Spinal cord (tissue), 10 donors: ENCODE measurements around the gene ADD3. TPM values are rescaled to one million over a fixed set of nuclear protein-coding genes. Genes with fewer than 3 reads are reported as not detected.

ENCODE experiments used
- DNase-seq, 6 donors: peaks; one replicate each; pipeline versions ENCODE4 v3.0.0 to v3.0.0-alpha.2; 2013 to 2015; ENCODE audit warnings: low spot score in 6 of 6, low read depth in 4 of 6
- H3K27ac ChIP-seq: one replicate; pipeline ENCODE4 v1.5.1; 2013; ENCODE audit warnings: low read depth, low read length, control low read depth
- H3K27me3 ChIP-seq: one replicate; pipeline ENCODE4 v1.6.1; 2013; ENCODE audit warnings: low read length; ENCODE audit not compliant: control insufficient read depth, insufficient read depth
- H3K36me3 ChIP-seq: one replicate; pipeline ENCODE4 v1.6.1; 2013; ENCODE audit warnings: low read length; ENCODE audit not compliant: control insufficient read depth, insufficient read depth
- H3K4me1 ChIP-seq: one replicate; pipeline ENCODE4 v1.6.1; 2013; ENCODE audit warnings: low read length; ENCODE audit not compliant: control insufficient read depth, insufficient read depth
- H3K4me3 ChIP-seq: one replicate; pipeline ENCODE4 v1.5.1; 2013; ENCODE audit warnings: low read depth, low read length, control low read depth
- H3K9me3 ChIP-seq: one replicate; pipeline ENCODE4 v1.6.1; 2013; ENCODE audit warnings: low read length; ENCODE audit not compliant: control insufficient read depth, insufficient read depth
- WGBS: methylation state at CpG from one replicate; pipeline ENCODE4 v1.1.5; 2013; ENCODE audit warnings: missing lambda C conversion rate; ENCODE audit not compliant: insufficient coverage; 5-methylcytosine and 5-hydroxymethylcytosine counted together
- polyA plus RNA-seq, 2 donors: library from polyadenylated mRNA; unstranded; fragments of 120-200 nt; gene quantifications; one replicate each; pipeline ENCODE4 v1.2.1, GENCODE V29; 2013; ENCODE audit not compliant: insufficient read length in 2 of 2
- total RNA-seq, 2 donors: library from RNA; depleted of rRNA in 1 of 2; stranded (reverse); fragments of 120-200 nt in 1 of 2; fragments of >200 nt in 1 of 2; gene quantifications; one replicate each; pipeline versions ENCODE4 v1.2.3 to v1.2.4, GENCODE V29; 2013 to 2014
- donor health status: healthy.

The ADD3 gene
- total and polyA plus RNA-seq, 4 donors = 193 to 557 (median 324) TPM

DNA sequence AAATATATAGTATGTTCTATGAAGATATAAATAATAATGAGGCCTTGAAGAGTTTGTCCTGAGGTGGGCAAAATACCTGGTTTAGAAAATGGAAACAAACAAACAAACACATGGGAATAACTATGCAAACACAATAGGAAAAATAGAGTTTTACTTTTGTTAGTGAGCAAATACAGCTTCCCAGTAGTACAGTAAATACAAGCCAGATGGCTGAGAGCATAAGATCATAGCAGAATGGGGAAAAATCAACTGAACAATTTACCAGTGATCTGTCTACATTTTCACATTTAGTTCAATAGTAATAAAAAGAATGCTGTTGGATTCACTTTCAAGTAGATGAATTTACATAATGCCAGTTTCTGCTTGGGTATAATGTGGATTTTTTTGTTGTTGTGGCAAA, 45.1 kb downstream of the ADD3 start:
- DNase-seq = peak in 1 of 6 donors; percentile 70
- Histone ChIP-seq H3K4me1 (peaks cover 3% of the 10 kb centered on the region), H3K27ac (no peak overlapping the region), H3K9me3 (peaks cover 6% of the 10 kb centered on the region), H3K27me3 (no peaks in the 10 kb centered on the region), H3K4me3 (no peak overlapping the region), H3K36me3 (no peaks in the 10 kb centered on the region)

DNA sequence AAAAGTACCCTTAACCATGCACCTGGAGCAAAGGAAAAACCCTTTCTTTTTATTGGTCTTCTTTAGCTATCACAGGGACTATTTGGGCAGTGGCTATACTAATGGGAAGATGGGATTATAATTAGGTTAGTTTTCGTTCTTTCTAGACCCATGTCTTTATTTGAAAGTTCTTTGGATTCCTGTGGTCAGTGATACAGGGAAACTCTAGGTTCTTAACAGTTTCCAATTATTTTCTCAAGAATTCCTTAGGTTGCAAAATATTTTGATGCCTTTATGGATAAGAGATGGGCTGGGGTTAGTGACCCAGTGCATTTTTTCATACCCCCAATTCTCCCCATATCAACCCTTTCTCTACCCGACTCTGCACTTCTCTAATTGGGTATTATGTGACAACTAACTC, 49.0 kb downstream of the ADD3 start:
- no peaks in the 10 kb centered on the region for H3K9me3 ChIP-seq
- H3K27ac ChIP-seq = no peak overlapping the region
- H3K36me3 ChIP-seq = no peaks in the 10 kb centered on the region
- H3K4me1 ChIP-seq = peaks cover 7% of the 10 kb centered on the region
- H3K4me3 ChIP-seq = no peak overlapping the region
- WGBS = no CpG with 5 or more reads among the region's 2 CpGs
- DNase-seq = no peak
- H3K27me3 ChIP-seq = no peaks in the 10 kb centered on the region

DNA sequence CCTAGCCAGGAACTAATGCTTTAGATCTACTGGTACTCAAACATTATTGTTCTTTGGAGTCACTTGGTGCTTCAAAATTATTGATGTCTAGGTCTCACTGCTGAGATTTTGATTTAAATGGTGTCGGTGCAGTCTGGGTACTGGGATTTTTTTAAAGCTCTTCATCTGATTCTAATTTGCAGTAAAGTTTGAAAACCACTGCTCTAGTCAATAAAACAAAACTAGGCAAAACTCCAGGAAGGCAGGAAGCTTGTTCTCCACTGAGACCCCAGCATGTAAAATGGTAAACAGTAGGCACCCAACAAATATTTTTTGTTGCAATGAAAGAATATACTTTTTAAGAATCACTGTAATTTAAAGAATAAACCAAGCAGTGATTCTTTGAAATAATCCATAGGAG, 49.7 kb downstream of the ADD3 start:
- DNase-seq = no peak
- Histone ChIP-seq H3K36me3 (no peaks in the 10 kb centered on the region), H3K27ac (no peak overlapping the region), H3K4me3 (no peak overlapping the region), H3K4me1 (peaks cover 4% of the 10 kb centered on the region), H3K9me3 (no peaks in the 10 kb centered on the region), H3K27me3 (no peaks in the 10 kb centered on the region)
- WGBS = no CpG with 5 or more reads among the region's 1 CpG

DNA sequence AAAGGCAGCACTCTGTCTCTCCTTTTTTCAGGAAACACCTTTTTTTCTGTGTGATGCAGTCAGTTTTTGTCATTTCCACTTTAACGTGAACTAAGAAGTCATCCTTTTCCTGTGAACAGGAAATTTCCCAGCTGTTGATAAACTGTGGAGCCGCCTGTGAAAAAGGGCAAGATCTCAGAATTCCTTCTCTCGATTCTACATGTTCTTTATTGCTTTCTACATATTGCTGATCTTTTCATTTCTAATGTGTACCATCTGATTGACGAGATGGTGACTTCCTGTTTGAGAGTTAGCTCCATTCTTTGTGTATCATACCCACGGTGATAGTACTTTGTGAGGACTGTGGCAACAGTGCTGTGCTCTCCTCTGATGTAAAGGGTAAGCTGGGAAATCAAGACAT, 50.4 kb downstream of the ADD3 start:
- Histone ChIP-seq H3K9me3 (no peaks in the 10 kb centered on the region), H3K36me3 (no peaks in the 10 kb centered on the region), H3K27me3 (no peaks in the 10 kb centered on the region), H3K4me1 (peaks cover 4% of the 10 kb centered on the region), H3K4me3 (no peak overlapping the region), H3K27ac (no peak overlapping the region)
- no peak for DNase-seq
- WGBS = 100% methylated on average over 1 of the region's 5 CpGs

DNA sequence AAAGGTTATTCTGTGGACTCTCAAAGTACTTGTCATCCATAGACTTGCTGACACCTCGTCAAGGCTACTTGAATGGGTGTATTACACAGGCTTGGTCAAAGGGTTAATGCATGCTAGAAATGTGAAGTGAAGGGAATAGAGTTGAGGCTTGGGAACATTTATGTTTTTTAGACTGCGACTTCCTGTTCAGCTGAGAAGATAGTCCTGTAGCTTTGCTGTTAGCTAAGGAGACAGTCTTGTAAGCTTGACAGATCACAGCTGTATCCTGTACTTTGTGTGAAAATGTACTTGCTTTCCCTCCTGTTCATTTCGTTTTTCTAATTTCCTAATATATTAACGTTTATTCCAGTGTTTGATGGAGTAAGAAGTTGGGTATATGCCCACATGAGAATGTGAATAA, 52.1 kb downstream of the ADD3 start:
- Histone ChIP-seq H3K4me1 (peaks cover 4% of the 10 kb centered on the region), H3K27me3 (no peaks in the 10 kb centered on the region), H3K27ac (no peak overlapping the region), H3K4me3 (no peak overlapping the region), H3K36me3 (no peaks in the 10 kb centered on the region), H3K9me3 (no peaks in the 10 kb centered on the region)
- WGBS = 64% methylated on average over 2 of the region's 4 CpGs
- no peak for DNase-seq

DNA sequence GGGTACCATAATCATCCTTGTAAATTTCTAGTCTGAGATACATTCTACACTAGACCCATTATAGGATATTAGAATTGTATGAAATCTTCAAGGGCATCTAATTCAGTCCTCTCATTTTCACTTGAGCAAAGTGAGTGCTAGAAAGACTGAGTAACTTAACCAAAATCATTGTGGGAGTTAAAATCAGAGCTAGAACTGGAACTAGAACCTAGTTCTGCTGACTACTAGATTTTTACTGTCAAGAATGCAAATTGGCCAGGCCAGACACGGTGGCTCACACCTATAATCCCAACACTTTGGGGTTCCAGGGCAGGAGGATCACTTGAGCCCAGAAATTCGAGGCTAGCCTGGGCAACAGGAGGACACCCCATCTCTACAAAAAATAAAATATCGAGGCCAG, 53.9 kb downstream of the ADD3 start:
- Histone ChIP-seq H3K36me3 (no peaks in the 10 kb centered on the region), H3K27me3 (no peaks in the 10 kb centered on the region), H3K4me1 (peaks cover 4% of the 10 kb centered on the region), H3K4me3 (no peak overlapping the region), H3K27ac (no peak overlapping the region), H3K9me3 (no peaks in the 10 kb centered on the region)
- no peak for DNase-seq
- WGBS = 94% methylated on average over 2 of the region's 3 CpGs

DNA sequence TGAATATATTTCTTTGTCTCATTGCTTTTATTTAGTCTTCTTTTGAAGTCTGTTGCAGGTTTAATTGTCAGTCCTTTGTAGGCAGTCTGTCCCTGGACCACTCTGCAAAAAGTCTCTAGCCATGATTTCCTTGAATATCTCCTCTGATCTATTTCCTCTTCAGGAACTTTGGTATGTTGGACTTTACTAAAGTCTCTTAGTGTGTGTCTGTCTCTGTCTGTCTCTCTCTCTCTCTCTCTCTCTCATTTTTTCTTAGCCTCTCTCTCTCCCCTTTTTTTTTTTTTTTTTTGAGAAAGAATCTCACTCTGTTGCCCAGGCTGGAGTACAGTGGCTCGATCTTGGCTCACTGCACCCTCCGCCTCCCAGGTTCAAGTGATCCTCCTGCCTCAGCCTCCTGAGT, 57.5 kb downstream of the ADD3 start:
- Histone ChIP-seq H3K4me3 (no peak overlapping the region), H3K27me3 (no peaks in the 10 kb centered on the region), H3K4me1 (peaks cover 4% of the 10 kb centered on the region), H3K9me3 (no peaks in the 10 kb centered on the region), H3K36me3 (no peaks in the 10 kb centered on the region), H3K27ac (no peak overlapping the region)
- WGBS = 95% methylated on average over 2 of the region's 2 CpGs
- no peak for DNase-seq

DNA sequence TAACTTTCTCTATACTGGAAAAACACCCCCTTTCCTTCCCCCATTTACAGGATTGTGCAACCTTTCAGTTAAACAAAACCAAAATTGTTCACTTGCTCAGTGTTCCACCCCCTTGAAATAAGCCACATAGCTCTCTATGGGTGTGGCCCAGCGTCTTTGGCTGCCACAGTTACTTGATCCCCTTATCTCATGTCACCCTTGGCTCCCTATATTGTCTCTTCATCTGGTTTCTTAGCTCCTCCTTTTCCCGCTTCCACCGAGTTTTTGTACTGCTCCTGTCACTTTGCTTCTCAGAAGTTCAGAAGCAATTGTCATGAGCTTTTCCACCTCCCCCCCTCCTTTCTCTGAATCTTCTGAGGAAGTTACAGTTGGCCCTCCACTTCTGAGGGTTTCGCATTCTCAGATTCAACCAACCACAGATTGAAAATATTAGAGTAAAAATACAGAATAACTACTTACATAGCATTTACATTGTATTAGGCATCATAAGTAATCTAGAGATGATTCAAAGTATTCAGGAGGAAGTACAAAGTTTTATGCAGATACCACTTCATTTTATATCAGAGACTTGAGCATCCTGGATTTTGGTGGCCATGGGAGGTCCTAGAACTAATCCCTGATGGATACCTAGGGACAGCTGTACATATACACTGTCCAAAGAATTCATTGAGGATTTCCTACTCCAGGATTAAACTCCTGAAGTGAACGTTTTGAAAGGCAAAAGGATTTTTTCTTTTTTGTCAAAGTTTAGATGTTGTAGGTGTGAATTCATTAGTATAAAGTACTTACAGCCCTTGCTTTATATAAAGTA, 60.4 kb downstream of the ADD3 start:
- no peak for DNase-seq
- Histone ChIP-seq H3K27ac (no peak overlapping the region), H3K36me3 (no peaks in the 10 kb centered on the region), H3K27me3 (no peaks in the 10 kb centered on the region), H3K4me3 (no peak overlapping the region), H3K4me1 (peaks cover 4% of the 10 kb centered on the region), H3K9me3 (no peaks in the 10 kb centered on the region)
- 60% methylated on average over 2 of the region's 5 CpGs for WGBS

DNA sequence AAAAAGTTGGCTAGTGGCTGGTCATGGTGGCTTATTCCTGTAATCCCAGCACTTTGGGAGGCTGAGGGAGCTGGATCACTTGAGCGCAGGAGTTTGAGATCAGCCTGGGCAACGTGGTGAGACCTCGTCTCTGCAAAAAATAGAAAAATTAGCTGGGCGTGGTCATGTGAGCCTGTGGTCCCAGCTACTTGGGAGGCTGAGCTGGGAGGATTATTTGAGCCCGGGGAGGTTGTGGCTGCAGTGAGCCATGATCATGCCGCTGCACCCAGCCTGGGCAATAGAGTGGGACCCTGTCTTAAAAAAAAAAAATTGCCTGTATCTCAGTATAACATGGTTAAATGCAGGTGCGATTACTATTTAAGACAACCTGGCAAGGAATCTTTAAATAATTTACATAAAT, 61.0 kb downstream of the ADD3 start:
- peaks cover 4% of the 10 kb centered on the region for H3K4me1 ChIP-seq
- no peaks in the 10 kb centered on the region for H3K36me3 ChIP-seq
- no peaks in the 10 kb centered on the region for H3K27me3 ChIP-seq
- no peak overlapping the region for H3K4me3 ChIP-seq
- no peak for DNase-seq
- H3K9me3 ChIP-seq = no peaks in the 10 kb centered on the region
- WGBS = 76% methylated on average over 5 of the region's 7 CpGs
- H3K27ac ChIP-seq = no peak overlapping the region

DNA sequence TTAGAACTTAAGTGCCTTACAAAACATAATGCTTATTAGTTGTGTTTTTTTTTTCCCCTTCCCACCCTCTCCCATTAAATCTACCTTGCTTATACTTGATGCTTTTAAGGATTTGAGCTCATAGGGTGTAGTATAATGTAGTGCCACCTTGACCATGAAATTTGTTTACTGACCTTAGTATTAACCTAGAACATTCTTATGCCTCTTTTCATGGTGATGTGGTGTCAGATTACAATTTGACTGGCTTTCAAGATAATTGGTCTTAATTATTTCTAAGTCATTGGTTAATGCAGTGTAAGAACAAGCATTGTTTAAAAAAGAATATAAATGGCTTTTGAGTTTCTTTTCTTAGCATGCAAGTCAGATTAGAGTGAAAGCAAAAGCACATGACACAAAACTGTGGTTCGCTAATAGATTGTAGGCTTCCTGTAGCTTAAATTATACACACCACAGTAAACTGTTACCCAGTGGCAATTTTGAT, 61.8 kb downstream of the ADD3 start:
- no CpG with 5 or more reads among the region's 1 CpG for whole genome bisulfite sequencing

More for the DNA sequence above, 61.8 kb downstream of the ADD3 start:
- H3K27ac ChIP-seq = no peak overlapping the region
- no peak for DNase-seq
- no peaks in the 10 kb centered on the region for H3K27me3 ChIP-seq
- H3K4me1 ChIP-seq = peaks cover 4% of the 10 kb centered on the region
- no peaks in the 10 kb centered on the region for H3K9me3 ChIP-seq
- H3K36me3 ChIP-seq = no peaks in the 10 kb centered on the region
- H3K4me3 ChIP-seq = no peak overlapping the region
